Measurements from ENCODE around the gene C14orf93.
"Not testable (repeated sequence)": the region's sequence is repeated elsewhere in the genome, so short reads cannot be mapped to it uniquely, and the experiment has no call there.

The C14orf93 gene

DNA sequence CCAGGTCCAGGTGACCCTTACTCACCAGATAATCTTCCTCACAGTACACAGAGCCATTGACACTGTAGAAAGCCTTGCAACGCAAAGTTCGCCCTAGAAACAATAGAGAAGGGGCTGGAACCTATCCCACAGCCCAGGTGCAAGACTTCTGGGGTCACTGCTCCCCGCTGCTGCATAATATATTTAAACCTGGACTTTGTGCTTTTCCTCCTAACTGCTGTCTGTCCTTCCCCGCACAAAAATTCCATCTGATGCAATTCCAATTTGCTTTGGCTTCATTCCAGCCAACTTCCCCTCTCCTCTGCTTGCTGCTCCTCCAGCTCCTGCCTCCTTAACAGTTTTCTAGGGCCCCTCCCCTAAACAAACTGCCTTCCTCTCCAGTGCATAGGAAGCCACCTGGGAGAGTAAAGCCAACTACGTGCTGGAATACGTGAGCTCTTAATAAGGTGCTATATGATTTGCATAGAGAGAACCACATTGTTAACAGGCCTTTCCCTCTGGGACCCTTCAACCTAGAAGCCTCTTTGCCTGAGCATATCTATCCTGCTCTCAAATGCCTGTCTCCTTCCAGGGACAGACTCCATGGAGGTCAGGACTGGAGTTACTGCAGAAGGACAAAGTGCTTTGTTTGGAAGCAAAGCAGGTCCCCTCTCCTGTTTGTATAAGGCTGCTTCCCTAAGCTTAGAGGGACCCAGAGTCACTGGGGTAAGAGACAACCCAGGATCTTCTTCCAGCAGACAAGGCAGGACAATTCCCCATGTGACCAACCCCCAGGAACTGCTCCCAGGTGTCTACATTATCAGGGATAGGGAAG is 33.1 kb downstream of the C14orf93 start:
- DNase-seq (ENCODE audit: extremely low read depth in 1 of 2, low read depth in 1 of 2): no peak

DNA sequence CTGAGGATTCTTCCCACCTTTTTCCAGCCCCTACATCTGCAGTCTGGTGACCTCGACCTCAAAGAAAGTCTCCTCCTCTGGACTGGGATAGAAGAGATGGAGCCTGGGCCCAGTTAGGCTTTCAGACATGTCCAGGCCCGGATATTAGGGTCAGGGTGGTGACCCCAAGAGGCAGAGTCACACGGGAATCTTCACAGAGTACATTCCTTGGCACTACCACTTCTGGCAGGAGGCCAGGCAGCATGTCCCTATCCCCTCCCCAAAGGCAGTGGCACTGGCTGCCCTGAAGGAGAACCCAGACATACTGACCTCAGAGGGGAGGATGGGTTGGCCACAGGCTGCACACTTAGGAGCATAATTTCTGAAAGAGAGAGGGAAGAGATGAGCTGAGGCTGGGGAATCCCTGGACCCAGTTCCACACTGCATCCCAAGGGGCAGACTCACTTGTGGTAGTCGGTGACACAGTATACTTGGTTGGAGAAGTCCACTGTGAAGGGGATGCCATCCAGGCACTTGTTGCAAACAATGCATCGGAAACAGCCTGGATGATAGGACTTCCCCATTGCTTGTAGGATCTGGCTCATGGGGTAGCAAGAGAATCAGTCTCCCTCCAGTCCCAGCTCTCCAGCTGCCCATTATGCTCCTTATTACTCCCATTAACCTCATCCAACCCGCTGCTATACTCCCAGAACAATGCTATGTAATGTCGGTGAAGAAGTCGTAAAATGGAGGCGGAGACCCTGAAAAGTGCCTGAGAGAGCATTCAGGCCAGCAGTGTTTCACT is 35.2 kb downstream of the C14orf93 start:
- no peak for DNase-seq (ENCODE audit: extremely low read depth in 1 of 2, low read depth in 1 of 2)

DNA sequence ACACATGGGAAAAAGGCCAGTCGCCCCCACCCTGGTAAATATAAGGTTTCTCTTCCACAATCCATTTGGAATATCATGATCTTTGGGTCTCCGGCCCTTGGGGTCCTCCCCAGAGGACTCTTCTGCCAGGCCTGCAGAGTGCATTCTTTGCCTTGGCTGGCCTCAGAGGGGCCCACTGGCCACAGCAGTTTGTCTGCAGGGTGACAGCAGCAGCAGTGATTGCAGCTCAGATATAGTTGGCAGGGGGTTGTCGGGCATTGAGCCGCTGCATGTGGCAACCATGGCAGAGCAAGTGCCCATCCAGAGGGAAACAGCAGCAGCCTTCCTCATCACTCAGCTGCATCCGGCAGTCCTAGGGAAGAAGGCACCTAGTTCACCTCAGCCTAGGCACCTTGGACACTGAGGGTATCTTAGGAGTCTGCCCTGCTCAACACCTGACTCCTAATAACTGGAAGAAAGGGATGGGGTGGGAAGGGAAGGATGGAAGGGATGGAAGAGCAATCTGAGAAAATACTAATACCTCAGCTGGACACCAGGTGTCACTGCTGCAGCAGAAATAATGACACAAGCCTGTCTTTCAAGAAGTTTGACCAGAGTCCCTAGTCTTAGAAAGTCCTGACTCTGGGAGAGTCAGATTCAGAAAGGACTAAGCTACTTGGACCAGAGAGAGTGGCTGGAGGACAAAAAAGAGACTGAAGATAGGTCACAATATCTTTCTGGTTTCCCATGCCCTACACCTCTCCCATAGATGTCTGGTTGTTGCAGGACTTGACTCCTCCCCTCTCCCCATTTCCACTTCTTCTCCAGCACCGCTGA is 36.5 kb downstream of the C14orf93 start:
- DNase-seq (ENCODE audit: extremely low read depth in 1 of 2, low read depth in 1 of 2): no peak

DNA sequence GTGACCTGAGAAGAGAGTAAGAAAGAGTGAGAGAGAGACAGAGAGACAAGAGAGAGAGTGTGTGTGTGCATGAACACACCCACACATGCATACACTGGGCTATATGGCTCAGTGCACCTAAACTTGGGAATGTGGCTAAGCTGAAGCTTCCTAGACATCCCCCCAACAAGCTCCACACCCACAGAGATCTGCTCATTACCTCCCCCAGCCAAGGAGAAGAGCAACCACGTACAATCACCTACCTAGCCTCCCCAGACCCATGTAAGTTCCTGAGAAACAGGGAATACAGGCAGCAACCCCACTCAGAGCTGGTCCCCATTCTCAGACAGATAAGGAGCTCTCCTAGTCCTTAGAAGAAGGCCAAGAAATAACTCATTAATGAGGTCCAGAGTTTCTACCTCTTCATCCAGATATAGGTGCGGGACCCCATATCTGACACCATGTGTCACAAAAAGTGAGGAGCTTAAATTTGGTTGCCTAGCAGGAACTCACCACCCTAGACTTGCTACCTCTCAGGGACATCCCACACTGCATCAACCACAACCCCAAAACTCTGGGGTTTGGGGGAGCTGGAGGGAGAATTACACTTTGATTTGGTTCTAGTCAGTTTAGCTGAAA is 37.5 kb downstream of the C14orf93 start:
- DNase-seq (ENCODE audit: extremely low read depth in 1 of 2, low read depth in 1 of 2): no peak

DNA sequence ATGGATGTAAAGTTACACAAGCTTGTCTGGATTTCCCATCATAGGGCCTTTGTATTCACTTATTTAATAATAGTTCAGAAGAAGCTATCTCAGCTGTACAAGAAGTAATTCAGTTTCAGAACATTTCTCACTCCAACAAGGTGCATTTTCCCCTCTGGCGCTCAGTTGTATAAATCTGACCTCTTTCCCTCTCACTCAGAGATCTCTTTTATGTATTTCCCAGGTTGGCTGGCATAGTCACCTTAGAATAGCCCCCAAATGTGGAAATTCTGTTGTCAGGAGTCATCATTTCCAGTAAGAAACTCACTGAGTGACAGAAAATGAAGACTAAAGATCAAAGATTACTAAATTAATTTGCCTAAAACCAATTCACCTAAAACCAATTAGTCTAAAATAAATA is 38.8 kb downstream of the C14orf93 start:
- no peak for DNase-seq (ENCODE audit: extremely low read depth in 1 of 2, low read depth in 1 of 2)

DNA sequence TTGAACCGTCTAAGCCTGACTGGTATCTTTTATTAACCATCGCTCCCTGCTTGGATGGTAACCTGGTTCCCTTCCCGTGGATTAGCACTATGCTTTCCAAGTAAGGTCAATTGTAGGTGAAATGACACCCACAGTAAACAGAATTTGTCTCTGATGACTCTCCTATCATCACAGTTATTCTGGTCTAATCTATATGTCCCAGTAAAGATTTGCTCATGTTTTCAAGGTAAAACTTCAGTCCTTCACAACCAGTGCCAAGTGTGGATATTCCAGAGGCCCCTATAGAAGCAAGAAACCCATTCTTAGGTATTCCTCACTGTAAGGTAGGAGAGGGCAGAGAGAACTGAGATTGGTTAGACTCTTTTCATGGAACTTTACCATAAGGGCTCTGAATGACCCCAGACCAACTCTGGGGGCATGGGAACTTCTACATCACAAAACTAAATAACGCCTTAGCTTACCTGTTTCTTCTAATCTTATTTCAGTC is 43.1 kb downstream of the C14orf93 start:
- DNase-seq (ENCODE audit: extremely low read depth in 1 of 2, low read depth in 1 of 2): no peak

DNA sequence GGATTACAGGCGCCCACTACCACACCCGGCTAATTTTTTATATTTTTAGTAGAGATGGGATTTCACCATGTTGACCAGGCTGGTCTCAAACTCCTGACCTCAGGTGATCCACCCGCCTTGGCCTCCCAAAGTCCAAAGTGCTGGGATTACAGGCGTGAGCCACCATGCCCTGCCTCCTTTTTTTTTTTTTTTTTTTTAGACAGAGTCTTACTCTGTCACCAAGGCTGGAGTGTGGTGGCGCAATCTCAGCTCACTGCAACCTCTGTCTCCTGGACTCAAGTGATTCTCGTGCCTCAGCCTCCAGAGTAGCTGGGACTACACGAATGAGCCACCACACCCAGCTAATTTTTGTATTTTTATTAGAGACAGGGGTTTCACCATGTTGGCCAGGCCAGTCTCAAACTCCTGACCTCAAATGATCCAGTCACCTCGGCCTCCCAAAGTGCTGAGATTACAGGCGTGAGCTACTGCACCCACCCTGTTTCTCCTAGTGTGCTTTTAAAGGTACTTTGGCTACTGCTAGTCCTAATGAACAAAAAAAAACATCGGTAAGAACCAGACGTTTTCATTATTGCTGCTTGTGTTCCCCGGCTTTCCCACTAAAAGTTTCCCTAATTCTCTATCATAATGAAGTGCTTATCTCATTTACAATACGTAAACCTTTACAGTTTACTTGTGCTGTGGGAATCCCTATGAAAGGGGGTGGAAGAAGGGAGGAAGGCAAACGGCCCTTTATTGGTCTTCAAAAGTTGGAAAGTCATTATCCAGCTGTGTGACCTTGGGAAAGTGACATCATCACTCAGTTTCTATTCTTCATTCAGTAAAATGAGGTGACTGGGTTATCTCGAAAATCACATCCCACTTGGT is 43.8 kb downstream of the C14orf93 start:
- DNase-seq (ENCODE audit: extremely low read depth in 1 of 2, low read depth in 1 of 2): not testable (repeated sequence)

DNA sequence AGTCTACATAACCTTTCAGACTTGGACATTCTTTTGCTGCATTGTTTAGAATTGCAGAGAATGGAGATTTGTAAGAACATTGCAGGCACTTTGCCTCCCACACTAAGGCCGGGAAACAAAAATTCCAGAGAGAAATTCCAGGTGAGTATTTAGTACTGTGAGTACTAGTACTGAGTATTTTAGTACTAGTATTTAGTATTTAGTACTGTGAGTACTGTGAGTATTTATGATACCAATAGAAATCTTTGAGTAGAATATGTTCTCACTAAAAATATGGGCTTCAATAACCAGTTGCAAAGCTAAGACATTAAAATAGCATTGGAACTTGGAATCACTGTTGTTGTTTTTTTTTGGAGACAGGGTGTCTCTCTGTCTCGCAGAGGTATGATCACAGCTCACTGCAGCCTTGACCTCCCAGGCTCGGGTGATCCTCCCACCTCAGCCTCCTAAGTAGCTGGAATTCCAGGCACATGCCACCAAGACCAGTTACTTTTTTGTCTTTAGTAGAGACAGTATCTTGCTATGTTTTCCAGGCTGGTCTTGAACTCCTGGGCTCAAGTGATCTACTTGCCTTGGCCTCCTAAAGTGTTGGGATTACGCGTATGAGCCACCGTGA is 47.8 kb downstream of the C14orf93 start:
- no peak for DNase-seq (ENCODE audit: extremely low read depth in 1 of 2, low read depth in 1 of 2)

DNA sequence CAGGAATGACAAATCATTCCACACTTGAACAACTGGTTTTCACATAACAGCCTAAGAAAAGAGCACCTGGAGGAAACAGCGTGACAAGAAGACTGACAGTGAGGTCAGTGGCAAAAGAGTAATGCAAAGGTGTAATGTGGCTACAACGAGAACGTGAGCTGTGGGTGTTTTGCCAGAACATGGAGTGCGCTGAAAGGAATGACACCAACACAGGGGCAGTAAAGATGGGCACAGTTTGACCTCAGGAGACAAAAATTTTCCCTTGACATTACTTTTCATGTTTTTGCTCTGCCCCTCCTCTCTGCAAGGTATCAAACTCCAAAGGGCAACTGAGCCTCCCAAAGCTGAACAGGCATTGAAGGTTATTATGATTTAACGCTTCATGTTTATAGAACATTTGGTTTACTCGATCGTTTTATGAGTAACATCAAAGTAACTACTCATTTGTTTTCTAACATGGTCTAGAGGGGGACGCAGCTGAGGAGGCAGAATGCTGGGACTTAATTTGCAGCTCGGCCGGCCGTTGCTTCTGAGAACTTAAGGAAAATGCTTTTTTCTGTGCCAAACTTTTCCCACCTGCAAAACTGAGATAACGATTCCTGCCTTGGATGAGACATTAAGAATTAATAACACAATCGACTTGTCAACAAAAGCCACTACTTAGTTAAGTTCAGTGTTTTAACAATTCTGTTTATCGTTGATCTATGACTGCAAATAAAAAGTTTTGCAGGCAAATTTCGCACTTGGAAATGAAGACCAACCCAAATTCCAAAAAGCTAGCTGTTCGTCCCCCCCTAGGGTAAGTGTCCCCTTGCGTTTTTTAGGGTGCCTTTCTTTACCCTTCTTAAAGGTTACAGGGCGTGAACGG is 54.0 kb downstream of the C14orf93 start:
- no peak for DNase-seq (ENCODE audit: extremely low read depth in 1 of 2, low read depth in 1 of 2)

DNA sequence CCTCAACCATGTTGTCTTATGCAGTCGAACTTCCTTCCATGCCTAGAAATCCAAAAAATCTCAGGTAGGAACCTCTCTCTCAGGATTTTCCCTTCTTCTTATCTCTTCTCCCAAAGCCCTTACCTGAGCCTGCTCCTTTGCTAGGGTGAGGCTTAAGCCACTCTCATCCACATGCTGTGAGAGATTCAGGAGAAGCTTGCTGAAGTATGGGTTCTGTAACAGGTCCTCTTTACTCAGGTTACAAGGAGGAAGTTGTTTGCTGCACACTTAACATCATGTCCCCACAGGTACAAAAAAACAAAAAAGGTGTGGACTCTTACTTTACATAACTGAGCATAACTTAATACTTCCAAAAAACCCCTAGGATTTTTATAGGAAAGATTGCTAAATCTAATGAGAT is 57.5 kb downstream of the C14orf93 start:
- no peak for DNase-seq (ENCODE audit: extremely low read depth in 1 of 2, low read depth in 1 of 2)

DNA sequence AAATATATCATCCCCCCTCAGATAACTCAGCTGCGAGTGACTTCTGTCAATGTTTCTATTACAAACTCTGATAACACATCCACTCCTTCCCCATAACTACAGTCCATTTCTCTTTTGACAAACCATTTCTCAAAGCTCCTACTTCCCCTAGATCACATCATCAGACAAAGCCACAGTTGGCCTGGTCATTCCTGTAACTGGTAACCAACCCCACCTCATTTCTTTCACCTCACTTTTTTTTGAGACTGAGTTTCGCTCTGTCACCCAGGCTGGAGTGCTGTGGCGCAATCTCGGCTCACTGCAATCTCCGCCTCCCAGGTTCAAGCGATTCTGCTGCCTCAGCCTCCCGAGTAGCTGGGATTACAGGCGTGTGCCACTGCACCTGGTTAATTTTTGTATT is 58.1 kb downstream of the C14orf93 start:
- not testable (repeated sequence) for DNase-seq (ENCODE audit: extremely low read depth in 1 of 2, low read depth in 1 of 2)

DNA sequence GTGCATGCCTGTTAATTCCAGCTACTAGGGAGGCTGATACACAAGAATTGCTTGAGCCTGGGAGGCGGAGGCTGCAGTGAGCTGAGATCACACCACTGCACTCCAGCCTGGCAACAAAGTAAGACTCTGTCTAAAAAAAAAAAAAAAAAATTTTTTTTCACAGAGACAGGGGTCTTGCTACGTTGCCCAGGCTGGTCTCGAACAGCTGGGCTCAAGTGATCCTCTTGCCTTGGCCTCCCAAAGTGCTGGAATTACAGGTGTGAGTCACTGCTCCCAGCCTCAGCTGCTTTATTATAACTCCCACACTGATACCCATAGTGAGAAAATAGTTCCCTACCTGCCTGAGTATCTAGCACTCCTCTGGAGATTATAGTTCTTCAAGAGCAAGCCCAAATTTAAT is 64.3 kb downstream of the C14orf93 start:
- DNase-seq (ENCODE audit: extremely low read depth in 1 of 2, low read depth in 1 of 2): no peak

DNA sequence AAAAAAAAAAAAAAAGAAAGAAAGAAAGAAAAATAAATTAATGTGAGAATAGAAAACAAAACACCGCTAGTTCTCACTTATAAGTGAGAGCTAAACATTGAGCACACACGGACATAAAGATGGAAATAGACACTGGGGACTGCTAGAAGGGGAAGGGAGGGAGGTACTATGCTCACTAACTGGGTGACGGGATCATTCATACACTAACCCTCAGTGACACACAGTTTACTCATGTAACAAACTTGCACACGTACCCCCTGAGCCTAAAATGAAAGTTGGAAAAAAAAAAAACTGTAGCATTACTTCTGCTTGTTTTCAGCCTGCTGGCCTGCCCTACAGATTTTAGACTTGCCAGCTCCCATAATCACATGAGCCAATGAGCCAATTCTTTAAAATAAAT is 70.3 kb downstream of the C14orf93 start:
- no peak for DNase-seq (ENCODE audit: extremely low read depth in 1 of 2, low read depth in 1 of 2)
